ENCODE measurements around the gene TRIOBP.

GRCh38 chr22:37714634-37715033, 17.8 kb downstream of the TRIOBP start:
- TF ChIP-seq MAX (IDR thresholded peaks at IDR 0.05) (no peak), PREB (CRISPR knock-in tag; IDR thresholded peaks at IDR 0.05) (no peak), YY1 (IDR thresholded peaks at IDR 0.05; ENCODE audit: insufficient read depth, insufficient replicate concordance, low read depth, low read length) (no peak), PHF5A (CRISPR knock-in tag; IDR thresholded peaks at IDR 0.05; ENCODE audit: low read depth, unreplicated experiment) (no peak), EP300 (IDR thresholded peaks at IDR 0.05; ENCODE audit: low read depth in 2 of 2, low read length in 2 of 2) (no peak), EP300 (CRISPR knock-in tag; IDR thresholded peaks at IDR 0.05; ENCODE audit: borderline replicate concordance) (no peak), GMEB2 (CRISPR knock-in tag; IDR thresholded peaks at IDR 0.05; ENCODE audit: low read depth) (no peak), NFIC (IDR thresholded peaks at IDR 0.05; ENCODE audit: low read length) (no peak), RFX5 (IDR thresholded peaks at IDR 0.05; ENCODE audit: low read depth, low read length) (no peak), CHD2 (IDR thresholded peaks at IDR 0.05; ENCODE audit: low read depth, low read length) (no peak), TRAFD1 (CRISPR knock-in tag; IDR thresholded peaks at IDR 0.05; ENCODE audit: borderline replicate concordance) (no peak), PRDM10 (CRISPR knock-in tag; IDR thresholded peaks at IDR 0.05; ENCODE audit: low read depth) (no peak), ZXDC (CRISPR knock-in tag; IDR thresholded peaks at IDR 0.05) (no peak)
- TF ChIP-seq, protein P1, sequence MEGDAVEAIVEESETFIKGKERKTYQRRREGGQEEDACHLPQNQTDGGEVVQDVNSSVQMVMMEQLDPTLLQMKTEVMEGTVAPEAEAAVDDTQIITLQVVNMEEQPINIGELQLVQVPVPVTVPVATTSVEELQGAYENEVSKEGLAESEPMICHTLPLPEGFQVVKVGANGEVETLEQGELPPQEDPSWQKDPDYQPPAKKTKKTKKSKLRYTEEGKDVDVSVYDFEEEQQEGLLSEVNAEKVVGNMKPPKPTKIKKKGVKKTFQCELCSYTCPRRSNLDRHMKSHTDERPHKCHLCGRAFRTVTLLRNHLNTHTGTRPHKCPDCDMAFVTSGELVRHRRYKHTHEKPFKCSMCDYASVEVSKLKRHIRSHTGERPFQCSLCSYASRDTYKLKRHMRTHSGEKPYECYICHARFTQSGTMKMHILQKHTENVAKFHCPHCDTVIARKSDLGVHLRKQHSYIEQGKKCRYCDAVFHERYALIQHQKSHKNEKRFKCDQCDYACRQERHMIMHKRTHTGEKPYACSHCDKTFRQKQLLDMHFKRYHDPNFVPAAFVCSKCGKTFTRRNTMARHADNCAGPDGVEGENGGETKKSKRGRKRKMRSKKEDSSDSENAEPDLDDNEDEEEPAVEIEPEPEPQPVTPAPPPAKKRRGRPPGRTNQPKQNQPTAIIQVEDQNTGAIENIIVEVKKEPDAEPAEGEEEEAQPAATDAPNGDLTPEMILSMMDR (CRISPR knock-in tag; IDR thresholded peaks at IDR 0.05), result no peak
